Astrocyte (in vitro differentiated cells and primary cell): ENCODE data around the gene AQP6. TPM values are rescaled to one million over a fixed set of nuclear protein-coding genes. Genes with fewer than 3 reads are reported as not detected.

Source experiments
- DNase-seq: peaks from one replicate; pipeline ENCODE4 v3.0.0-alpha.2; 2010; ENCODE audit warnings: low read depth
- FAIRE-seq: peaks from 2 replicates; lab custom pipeline; 2011; peaks lifted over from hg19 to GRCh38; lab: Jason Lieb, UNC
- H2AFZ ChIP-seq: 2 replicates; pipeline ENCODE4 v1.6.0; 2012; ENCODE audit warnings: low read depth, low read length, inconsistent platforms
- H3K27ac ChIP-seq: 2 replicates; pipeline ENCODE4 v1.5.1; 2011; ENCODE audit warnings: low read depth, low read length, inconsistent platforms
- H3K27me3 ChIP-seq: 2 replicates; pipeline ENCODE4 v1.6.0; 2011; ENCODE audit warnings: low read length, inconsistent platforms; ENCODE audit not compliant: insufficient read depth
- H3K36me3 ChIP-seq: 2 replicates; pipeline ENCODE4 v1.5.1; 2011; ENCODE audit warnings: low read length, inconsistent platforms; ENCODE audit not compliant: insufficient read depth
- H3K4me1 ChIP-seq: 2 replicates; pipeline ENCODE4 v1.5.1; 2011; ENCODE audit warnings: low read length, inconsistent platforms; ENCODE audit not compliant: insufficient read depth
- H3K4me2 ChIP-seq: 2 replicates; pipeline ENCODE4 v1.6.0; 2012; ENCODE audit warnings: low read length, inconsistent platforms
- H3K4me3 ChIP-seq: 2 replicates; pipeline ENCODE4 v1.5.1; 2011; ENCODE audit warnings: low read depth, mild to moderate bottlenecking, low read length, inconsistent platforms; ENCODE audit not compliant: insufficient read depth
- H3K79me2 ChIP-seq: 2 replicates; pipeline ENCODE4 v1.6.0; 2012; ENCODE audit warnings: mild to moderate bottlenecking, low read length, inconsistent platforms; ENCODE audit not compliant: insufficient read depth
- H3K9ac ChIP-seq: 2 replicates; pipeline ENCODE4 v1.6.0; 2012; ENCODE audit warnings: mild to moderate bottlenecking, low read length, inconsistent platforms
- H3K9me3 ChIP-seq: 2 replicates; pipeline ENCODE4 v1.5.1; 2012; ENCODE audit warnings: low read depth, mild to moderate bottlenecking, low read length, inconsistent platforms; ENCODE audit not compliant: insufficient read depth
- H4K20me1 ChIP-seq: 2 replicates; pipeline ENCODE4 v1.6.0; 2012; ENCODE audit warnings: low read length, inconsistent platforms; ENCODE audit not compliant: insufficient read depth
- H3K27ac Mint-ChIP-seq: one replicate; pipeline ENCODE4 v1.8.0; 2021; ENCODE audit warnings: mild to moderate bottlenecking, mixed read lengths; ENCODE audit not compliant: unreplicated experiment
- H3K27me3 Mint-ChIP-seq: one replicate; pipeline ENCODE4 v1.8.0; 2021; ENCODE audit warnings: low read depth, mixed read lengths; ENCODE audit not compliant: unreplicated experiment
- H3K36me3 Mint-ChIP-seq: one replicate; pipeline ENCODE4 v1.8.0; 2021; ENCODE audit warnings: low read depth, mixed read lengths; ENCODE audit not compliant: unreplicated experiment
- H3K4me1 Mint-ChIP-seq: one replicate; pipeline ENCODE4 v1.8.0; 2021; ENCODE audit warnings: low read depth, mixed read lengths; ENCODE audit not compliant: unreplicated experiment
- H3K4me3 Mint-ChIP-seq: one replicate; pipeline ENCODE4 v1.8.0; 2021; ENCODE audit warnings: mild to moderate bottlenecking, moderate library complexity, mixed read lengths; ENCODE audit not compliant: unreplicated experiment
- H3K9me3 Mint-ChIP-seq: one replicate; pipeline ENCODE4 v1.8.0; 2021; ENCODE audit warnings: mild to moderate bottlenecking, mixed read lengths; ENCODE audit not compliant: unreplicated experiment
- CTCF ChIP-seq: IDR thresholded peaks from 2 replicates; pipeline ENCODE4 v1.5.1; 2011; ENCODE audit warnings: low read depth, mild to moderate bottlenecking, inconsistent platforms, low read length, moderate library complexity; ENCODE audit not compliant: insufficient read depth
- EZH2 ChIP-seq: IDR thresholded peaks from 2 replicates; pipeline ENCODE4 v1.6.1; 2012; ENCODE audit warnings: mild to moderate bottlenecking, low read length, inconsistent platforms; ENCODE audit not compliant: insufficient read depth
- total RNA-seq: library from RNA; stranded (reverse); gene quantifications from 2 replicates; pipeline ENCODE4 v1.2.1, GENCODE V29; 2021

AQP6 gene
- total RNA-seq, 1 donor from 2014 or later = not detected

GRCh38 chr12:49971141-49971540, 1.6 kb upstream of the AQP6 start:
- H3K4me3 ChIP-seq = no peak overlapping the region
- peaks cover 3% of the 10 kb centered on the region for H3K4me1 ChIP-seq
- no peak for DNase-seq
- H3K9me3 Mint-ChIP-seq = no peaks in the 10 kb centered on the region
- H3K4me2 ChIP-seq = no peak overlapping the region
- TF ChIP-seq EZH2 (no peak), CTCF (no peak)
- no peaks in the 10 kb centered on the region for H3K36me3 Mint-ChIP-seq
- H3K27me3 ChIP-seq = peaks cover 15% of the 10 kb centered on the region
- H3K4me1 Mint-ChIP-seq = peaks cover 1% of the 10 kb centered on the region
- no peaks in the 10 kb centered on the region for H3K79me2 ChIP-seq
- H3K27ac ChIP-seq = no peak overlapping the region
- H4K20me1 ChIP-seq = no peaks in the 10 kb centered on the region
- no peak overlapping the region for H2AFZ ChIP-seq
- no peak overlapping the region for H3K4me3 Mint-ChIP-seq
- H3K9me3 ChIP-seq = no peaks in the 10 kb centered on the region
- no peaks in the 10 kb centered on the region for H3K36me3 ChIP-seq
- H3K27ac Mint-ChIP-seq = no peak overlapping the region
- peaks cover 22% of the 10 kb centered on the region for H3K27me3 Mint-ChIP-seq
- no peak for FAIRE-seq
- no peak overlapping the region for H3K9ac ChIP-seq

- Mint-ChIP-seq H3K4me1 (peaks cover 4% of the 10 kb centered on the region), H3K36me3 (no peaks in the 10 kb centered on the region), H3K27ac (no peak overlapping the region), H3K4me3 (no peak overlapping the region), H3K9me3 (no peaks in the 10 kb centered on the region), H3K27me3 (peaks cover 21% of the 10 kb centered on the region)
- TF ChIP-seq CTCF (no peak), EZH2 (no peak)
- Histone ChIP-seq H3K9ac (no peak overlapping the region), H3K79me2 (no peaks in the 10 kb centered on the region), H3K9me3 (no peaks in the 10 kb centered on the region), H3K4me3 (no peak overlapping the region), H2AFZ (no peak overlapping the region), H3K36me3 (no peaks in the 10 kb centered on the region), H3K4me1 (peaks cover 3% of the 10 kb centered on the region), H4K20me1 (no peaks in the 10 kb centered on the region), H3K4me2 (no peak overlapping the region), H3K27me3 (peaks cover 15% of the 10 kb centered on the region), H3K27ac (no peak overlapping the region)
- no peak for FAIRE-seq
- no peak for DNase-seq
Observed at GRCh38 chr12:49972129-49972528, 618 bp upstream of the AQP6 start.

GRCh38 chr12:49973361-49973830, 649 bp downstream of the AQP6 start:
- H2AFZ ChIP-seq = no peak overlapping the region
- no peak for FAIRE-seq
- no peak overlapping the region for H3K4me3 Mint-ChIP-seq

More at GRCh38 chr12:49973361-49973830, 649 bp downstream of the AQP6 start:
- Histone ChIP-seq H3K79me2 (no peaks in the 10 kb centered on the region), H3K36me3 (no peaks in the 10 kb centered on the region), H3K9ac (no peak overlapping the region), H3K27me3 (peaks cover 15% of the 10 kb centered on the region), H3K4me1 (no peaks in the 10 kb centered on the region), H3K4me2 (no peak overlapping the region), H3K9me3 (no peaks in the 10 kb centered on the region), H4K20me1 (no peaks in the 10 kb centered on the region), H3K27ac (no peak overlapping the region), H3K4me3 (no peak overlapping the region)
- no peak for DNase-seq
- Mint-ChIP-seq H3K36me3 (no peaks in the 10 kb centered on the region), H3K4me1 (peaks cover 4% of the 10 kb centered on the region), H3K27me3 (peaks cover 16% of the 10 kb centered on the region), H3K27ac (no peak overlapping the region), H3K9me3 (no peaks in the 10 kb centered on the region)
- TF ChIP-seq EZH2 (no peak), CTCF (no peak)
